HG03175 (cell line): ENCODE results near the gene MYL1.
A peak's percentile ranks its signal among the peaks of the same experiment; 100 is the strongest.

Experiments used
- ATAC-seq: cut with Tn5 transposase; IDR thresholded peaks from one replicate; pipeline ENCODE4 v1.9.1; 2021; ENCODE audit warnings: mild to moderate bottlenecking, moderate library complexity; ENCODE audit not compliant: unreplicated experiment

MYL1 gene

GRCh38 chr2:210268281-210268680 lies 46.7 kb downstream of the MYL1 start:
- ATAC-seq, result no peak

DNA sequence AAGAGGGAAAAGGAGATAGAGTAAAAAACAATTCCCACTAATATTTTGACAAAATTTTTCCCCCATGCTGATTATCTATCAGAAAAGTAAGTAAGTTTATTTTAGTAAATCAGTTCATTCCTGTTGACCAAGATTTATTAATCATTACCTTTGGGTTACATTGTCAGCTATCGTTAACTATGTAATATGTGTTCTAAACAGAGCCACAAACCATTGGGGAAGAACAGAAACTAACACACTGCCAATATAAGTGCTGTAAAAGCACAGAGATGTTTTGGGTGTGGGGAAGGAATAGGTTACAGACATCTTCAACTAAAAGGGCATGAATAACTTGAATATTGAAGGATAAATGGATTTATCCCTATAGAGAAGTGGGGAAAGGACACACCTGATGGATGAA lies 47.3 kb downstream of the MYL1 start:
- ATAC-seq, result peak; percentile 71

DNA sequence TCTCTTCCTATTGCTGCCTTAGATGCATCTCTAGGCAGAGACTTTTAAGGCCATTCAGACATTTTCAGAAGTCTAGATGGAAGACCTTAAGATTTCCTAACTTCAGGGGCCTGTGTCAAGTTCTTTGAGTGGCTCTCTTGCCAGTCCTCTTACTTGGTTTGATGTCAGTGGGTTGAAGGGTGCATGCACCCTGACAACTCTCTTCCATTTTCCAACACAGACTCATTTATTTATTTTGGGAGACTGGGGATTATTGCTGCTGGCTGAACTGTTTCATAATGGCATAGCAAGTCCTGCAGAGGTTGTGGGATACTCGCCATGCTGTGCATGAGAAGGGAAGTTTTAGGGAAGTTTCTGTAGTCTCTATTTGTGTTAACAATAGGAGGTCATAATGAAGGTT lies 50.7 kb downstream of the MYL1 start:
- ATAC-seq, result no peak

DNA sequence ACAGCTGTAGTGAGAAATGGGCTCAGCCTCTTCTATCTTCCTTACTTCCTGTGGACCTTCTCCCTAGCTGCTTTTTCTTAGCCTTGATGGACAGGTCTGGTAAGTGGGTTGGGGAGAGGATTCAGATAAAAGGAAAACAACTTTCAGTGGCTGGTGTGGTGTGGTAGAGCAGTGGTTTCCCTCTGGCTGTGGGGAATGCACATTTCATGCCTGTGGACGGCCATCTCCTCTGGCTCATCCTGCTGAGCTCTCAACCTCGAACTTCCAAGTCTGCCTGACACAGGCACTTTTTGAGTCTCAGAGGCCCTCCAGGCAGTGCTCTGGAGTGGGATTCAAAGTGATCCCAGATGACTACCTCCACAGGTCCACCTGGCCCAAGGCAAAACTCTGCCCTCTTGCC lies 51.1 kb downstream of the MYL1 start:
- no peak for ATAC-seq

DNA sequence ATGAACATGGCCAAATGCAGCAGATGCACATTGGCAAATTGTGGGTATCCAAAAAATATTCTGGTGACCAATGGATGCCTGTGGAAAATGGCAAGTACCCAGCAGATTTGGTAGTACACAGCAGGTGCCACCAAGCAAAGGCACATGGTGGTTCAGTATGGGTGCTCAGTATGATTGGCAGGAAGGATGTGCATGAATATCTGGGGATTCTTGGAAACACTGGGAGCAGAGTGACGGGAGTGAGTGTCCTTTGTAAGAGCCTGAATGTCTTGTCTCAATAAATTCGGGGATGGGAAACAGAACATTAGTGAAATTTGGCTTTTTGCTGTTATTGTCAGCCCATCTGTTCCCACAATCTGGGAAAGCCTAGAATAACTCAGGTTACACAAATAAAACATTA lies 52.9 kb downstream of the MYL1 start:
- ATAC-seq, result no peak

GRCh38 chr2:210259687-210260086 lies 55.3 kb downstream of the MYL1 start:
- ATAC-seq, result no peak

DNA sequence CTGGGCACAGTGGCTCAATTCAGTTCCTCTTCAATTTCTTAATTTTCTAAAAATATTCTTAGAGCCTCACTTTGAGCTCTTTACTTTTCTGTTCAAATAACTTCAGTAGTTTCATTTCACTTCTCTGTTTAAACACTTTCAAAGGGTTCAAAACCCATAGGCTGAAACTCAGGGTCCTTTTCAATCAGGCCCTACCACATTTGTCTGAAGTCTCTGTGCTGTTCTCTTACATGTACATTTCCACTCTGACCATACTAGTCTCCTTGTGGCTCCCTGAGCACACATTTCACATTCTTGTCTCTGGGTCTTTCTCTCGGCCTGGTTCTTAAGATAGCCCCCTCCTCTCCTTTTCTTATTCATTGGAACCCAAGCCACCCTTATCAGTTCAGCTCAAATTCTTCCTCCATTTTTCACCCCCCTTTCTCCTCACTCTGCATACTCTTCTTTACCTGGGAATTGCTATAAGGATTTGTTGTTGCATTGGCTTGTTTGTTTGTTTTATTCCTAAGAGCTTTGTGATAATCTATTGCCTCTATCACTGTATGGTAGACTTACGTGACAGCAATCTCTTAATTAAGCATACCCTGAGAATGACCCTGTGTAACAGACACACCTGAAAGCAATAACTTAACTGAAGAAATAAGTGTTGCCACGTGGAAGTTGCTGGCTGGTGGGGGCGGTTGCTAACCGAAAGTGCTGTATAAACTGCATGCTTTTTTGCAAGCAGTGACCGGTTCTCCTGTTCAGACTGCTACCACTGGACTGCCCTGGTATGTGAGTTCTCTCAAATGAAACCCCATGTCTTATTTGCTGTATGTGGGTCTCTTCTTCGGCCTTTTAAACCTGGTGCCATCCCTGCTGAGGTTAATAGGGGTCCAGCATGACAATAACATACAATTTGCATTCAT lies 62.0 kb downstream of the MYL1 start:
- ATAC-seq, result no peak

DNA sequence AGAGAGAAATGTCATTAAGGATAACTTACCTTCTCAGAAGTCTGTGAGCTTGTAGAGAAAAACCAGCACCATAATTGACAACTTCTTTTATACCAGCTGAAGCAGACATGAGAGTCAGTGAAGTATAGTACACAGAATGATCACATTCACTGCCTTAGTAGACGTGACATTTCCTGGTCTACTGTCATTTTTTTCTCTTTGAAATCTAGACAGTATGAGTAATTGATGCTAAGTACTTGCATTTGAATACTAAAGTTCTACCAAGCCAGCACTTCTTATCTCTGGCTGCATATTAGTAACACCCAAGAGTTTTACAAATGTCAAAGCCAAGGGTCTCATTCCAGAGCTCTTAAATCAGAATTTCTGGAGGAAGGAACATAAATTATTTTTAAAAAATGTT lies 64.4 kb downstream of the MYL1 start:
- ATAC-seq, result no peak
